ENCODE results near the gene HOXA7.

DNA sequence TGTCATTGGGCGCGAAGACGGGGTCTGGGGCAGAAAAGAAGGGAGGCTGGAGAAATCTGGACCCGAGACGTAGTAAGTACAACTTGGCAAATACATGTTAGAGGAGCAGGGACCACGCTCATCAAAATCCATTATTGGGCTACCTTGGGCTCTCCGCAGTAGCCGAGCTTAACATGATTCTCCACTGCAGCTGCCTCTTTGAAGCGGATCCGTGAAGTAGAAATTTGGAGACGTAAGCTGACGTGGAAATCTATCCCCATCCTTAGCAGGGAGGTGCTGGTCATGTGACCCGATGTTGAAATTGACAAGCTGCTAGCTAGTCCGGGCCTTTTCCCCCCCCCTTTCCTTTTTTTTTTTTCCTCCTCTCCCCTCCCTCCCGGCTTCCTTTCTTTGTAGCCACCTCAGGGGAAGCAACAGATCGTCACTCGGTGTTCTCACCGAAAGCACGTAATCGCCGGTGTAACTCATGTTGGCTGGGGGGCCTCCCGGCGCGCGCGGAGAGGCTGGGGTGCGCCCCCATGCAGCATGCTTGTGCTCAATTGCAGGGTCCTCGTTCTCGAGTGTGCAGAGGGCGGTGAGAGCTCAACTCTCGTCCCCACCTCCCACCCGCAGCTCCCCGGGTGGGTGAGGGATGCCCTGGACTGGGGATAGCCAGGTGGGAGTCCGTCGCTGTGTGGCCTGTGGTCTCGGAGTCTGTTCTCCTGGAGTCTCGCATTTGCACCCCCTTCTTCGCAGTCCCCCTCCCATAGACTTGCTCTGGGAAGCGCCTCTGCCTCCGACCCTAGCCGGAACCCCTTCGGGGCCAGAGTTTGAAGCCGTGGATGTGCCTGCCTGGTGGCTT is 28.8 kb upstream of the HOXA7 start, which contains the start of gene HOXA11:
- TF ChIP-seq, protein P1, sequence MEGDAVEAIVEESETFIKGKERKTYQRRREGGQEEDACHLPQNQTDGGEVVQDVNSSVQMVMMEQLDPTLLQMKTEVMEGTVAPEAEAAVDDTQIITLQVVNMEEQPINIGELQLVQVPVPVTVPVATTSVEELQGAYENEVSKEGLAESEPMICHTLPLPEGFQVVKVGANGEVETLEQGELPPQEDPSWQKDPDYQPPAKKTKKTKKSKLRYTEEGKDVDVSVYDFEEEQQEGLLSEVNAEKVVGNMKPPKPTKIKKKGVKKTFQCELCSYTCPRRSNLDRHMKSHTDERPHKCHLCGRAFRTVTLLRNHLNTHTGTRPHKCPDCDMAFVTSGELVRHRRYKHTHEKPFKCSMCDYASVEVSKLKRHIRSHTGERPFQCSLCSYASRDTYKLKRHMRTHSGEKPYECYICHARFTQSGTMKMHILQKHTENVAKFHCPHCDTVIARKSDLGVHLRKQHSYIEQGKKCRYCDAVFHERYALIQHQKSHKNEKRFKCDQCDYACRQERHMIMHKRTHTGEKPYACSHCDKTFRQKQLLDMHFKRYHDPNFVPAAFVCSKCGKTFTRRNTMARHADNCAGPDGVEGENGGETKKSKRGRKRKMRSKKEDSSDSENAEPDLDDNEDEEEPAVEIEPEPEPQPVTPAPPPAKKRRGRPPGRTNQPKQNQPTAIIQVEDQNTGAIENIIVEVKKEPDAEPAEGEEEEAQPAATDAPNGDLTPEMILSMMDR (IDR thresholded peaks at IDR 0.05), result no peak
- no peak for TF ChIP-seq POLR2AphosphoS5 (IDR thresholded peaks at IDR 0.05)
